SK-N-SH treated with all-trans-retinoic acid at 6 μM for 48 hours (cell line): ENCODE results near the gene DHRS12.
A peak's percentile ranks its signal among the peaks of the same experiment; 100 is the strongest.

Source experiments
- ATAC-seq: fragments of 200-7000 bp; cut with Tn5 transposase; 3 replicates; pipeline ENCODE4 v1.9.1; 2020; ENCODE audit warnings: mild to moderate bottlenecking, moderate library complexity
- ARNTL ChIP-seq: fragments of 450-650 bp; formaldehyde crosslinking; IDR thresholded peaks from 2 replicates; pipeline ENCODE4 v1.5.0; 2020; ENCODE audit warnings: low read depth, mild to moderate bottlenecking, moderate library complexity, borderline replicate concordance
- BACH2 ChIP-seq: fragments of 250-450 bp; sonication (Bioruptor Pico); IDR thresholded peaks from 2 replicates; pipeline ENCODE4 v1.9.0; 2021; ENCODE audit warnings: mild to moderate bottlenecking, borderline replicate concordance
- CREB5 ChIP-seq: fragments of 250-450 bp; sonication (Bioruptor Pico); IDR thresholded peaks from 2 replicates; pipeline ENCODE4 v1.5.1; 2020; ENCODE audit warnings: low read depth, mild to moderate bottlenecking, moderate library complexity
- CSDC2 ChIP-seq: fragments of 250-450 bp; sonication (Bioruptor Pico); IDR thresholded peaks from 2 replicates; pipeline ENCODE4 v1.5.0; 2020; ENCODE audit warnings: mild to moderate bottlenecking, moderate library complexity
- GLIS3 ChIP-seq: fragments of 250-450 bp; sonication (Bioruptor Pico); IDR thresholded peaks from 2 replicates; pipeline ENCODE4 v1.5.0; 2020; ENCODE audit warnings: mild to moderate bottlenecking, moderate library complexity
- ISL1 ChIP-seq: fragments of 250-450 bp; sonication (Bioruptor Pico); IDR thresholded peaks from 2 replicates; pipeline ENCODE4 v2.1.2; 2022; ENCODE audit warnings: mild to moderate bottlenecking, moderate library complexity
- OSR1 ChIP-seq: fragments of 250-450 bp; sonication (Bioruptor Pico); IDR thresholded peaks from 2 replicates; pipeline ENCODE4 v1.8.0; 2022; ENCODE audit warnings: moderate library complexity, mild to moderate bottlenecking, inconsistent platforms
- PATZ1 ChIP-seq: fragments of 250-450 bp; sonication (Bioruptor Pico); IDR thresholded peaks from 2 replicates; pipeline ENCODE4 v1.8.0; 2020; ENCODE audit warnings: mild to moderate bottlenecking, moderate library complexity, borderline replicate concordance
- POU6F1 ChIP-seq: fragments of 250-450 bp; sonication (Bioruptor Pico); IDR thresholded peaks from 2 replicates; pipeline ENCODE4 v1.8.0; 2021; ENCODE audit warnings: low read depth, mild to moderate bottlenecking, moderate library complexity, borderline replicate concordance
- PPARA ChIP-seq: fragments of 250-450 bp; sonication (Bioruptor Pico); IDR thresholded peaks from 2 replicates; pipeline ENCODE4 v1.5.0; 2020; ENCODE audit warnings: mild to moderate bottlenecking, borderline replicate concordance
- RARB ChIP-seq: fragments of 250-450 bp; sonication (Bioruptor Pico); IDR thresholded peaks from 2 replicates; pipeline ENCODE4 v1.8.0; 2021; ENCODE audit warnings: mild to moderate bottlenecking, moderate library complexity
- SNAI2 ChIP-seq: fragments of 250-450 bp; sonication (Bioruptor Pico); IDR thresholded peaks from 2 replicates; pipeline ENCODE4 v1.5.0; 2020; ENCODE audit warnings: mild to moderate bottlenecking, moderate library complexity
- TCF4 ChIP-seq: fragments of 250-450 bp; sonication (Bioruptor Pico); IDR thresholded peaks from 2 replicates; pipeline ENCODE4 v1.8.0; 2021; ENCODE audit warnings: mild to moderate bottlenecking, moderate library complexity, borderline replicate concordance
- TOX ChIP-seq: fragments of 250-450 bp; sonication (Bioruptor Pico); IDR thresholded peaks from 2 replicates; pipeline ENCODE4 v1.8.0; 2021; ENCODE audit warnings: mild to moderate bottlenecking, moderate library complexity, borderline replicate concordance
- TSHZ2 ChIP-seq: fragments of 250-450 bp; sonication (Bioruptor Pico); IDR thresholded peaks from 2 replicates; pipeline ENCODE4 v1.5.0; 2020; ENCODE audit warnings: mild to moderate bottlenecking, moderate library complexity
- ZC3H10 ChIP-seq: fragments of 250-450 bp; sonication (Bioruptor Pico); IDR thresholded peaks from 2 replicates; pipeline ENCODE4 v1.5.1; 2021; ENCODE audit warnings: mild to moderate bottlenecking, moderate library complexity
- ZFP3 ChIP-seq: fragments of 250-450 bp; sonication (Bioruptor Pico); IDR thresholded peaks from 2 replicates; pipeline ENCODE4 v1.5.0; 2020; ENCODE audit warnings: mild to moderate bottlenecking, moderate library complexity
- ZFP30 ChIP-seq: fragments of 450-650 bp; formaldehyde crosslinking; IDR thresholded peaks from 2 replicates; pipeline ENCODE4 v1.5.0; 2022; ENCODE audit warnings: mild to moderate bottlenecking, moderate library complexity

Gene DHRS12

GRCh38 chr13:51784097-51784496 lies 19.9 kb downstream of the DHRS12 start:
- no peak for ATAC-seq
- TF ChIP-seq TSHZ2 (CRISPR knock-in tag) (no peak), OSR1 (CRISPR knock-in tag) (no peak), GLIS3 (no peak)

GRCh38 chr13:51783428-51784094 lies 20.4 kb downstream of the DHRS12 start:
- TF ChIP-seq ZFP3: no peak
- TF ChIP-seq PPARA: no peak
- TF ChIP-seq PATZ1 (CRISPR knock-in tag): no peak
- TF ChIP-seq TCF4 (CRISPR knock-in tag): no peak
- TF ChIP-seq OSR1 (CRISPR knock-in tag): no peak
- ATAC-seq: no peak

GRCh38 chr13:51782026-51782710 lies 21.8 kb downstream of the DHRS12 start:
- ATAC-seq: no peak
- TF ChIP-seq PATZ1 (CRISPR knock-in tag): no peak

GRCh38 chr13:51781246-51782022 lies 22.5 kb downstream of the DHRS12 start:
- ATAC-seq: peak; percentile 55
- TF ChIP-seq PATZ1 (CRISPR knock-in tag): no peak
- TF ChIP-seq OSR1 (CRISPR knock-in tag): no peak
- TF ChIP-seq ISL1 (CRISPR knock-in tag): no peak
- no peak for TF ChIP-seq ZFP30 (CRISPR knock-in tag)
- no peak for TF ChIP-seq CSDC2 (CRISPR knock-in tag)
- TF ChIP-seq POU6F1 (CRISPR knock-in tag): no peak
- no peak for TF ChIP-seq TOX
- no peak for TF ChIP-seq PPARA
- TF ChIP-seq CREB5: no peak
- TF ChIP-seq ARNTL: no peak
- TF ChIP-seq ZC3H10 (CRISPR knock-in tag): no peak
- TF ChIP-seq ZFP3: no peak
- no peak for TF ChIP-seq RARB (CRISPR knock-in tag)
- no peak for TF ChIP-seq GLIS3
- no peak for TF ChIP-seq BACH2 (CRISPR knock-in tag)
- no peak for TF ChIP-seq TSHZ2 (CRISPR knock-in tag)
- TF ChIP-seq SNAI2 (CRISPR knock-in tag): no peak
- TF ChIP-seq TCF4 (CRISPR knock-in tag): no peak
